ENCODE measurements around the gene ZNF581.

GRCh38 chr19:55694241-55694655 lies 50.8 kb downstream of the ZNF581 start:
- TF ChIP-seq EZH2 (IDR thresholded peaks at IDR 0.05; ENCODE audit: borderline replicate concordance, insufficient read depth, low read length, poor library complexity, severe bottlenecking) (no peak), CTCF (IDR thresholded peaks at IDR 0.05; ENCODE audit: poor library complexity, severe bottlenecking) (no peak), POLR2AphosphoS5 (IDR thresholded peaks at IDR 0.05) (no peak), TAF1 (IDR thresholded peaks at IDR 0.05; ENCODE audit: low read depth) (no peak), MXI1 (conservative IDR thresholded peaks at IDR 0.05; ENCODE audit: poor library complexity, severe bottlenecking) (no peak)
